Right lobe of liver (tissue), 4 donors: Measurements from ENCODE around the gene TUBB2B.

Source experiments
- CTCF ChIP-seq, 4 donors: fragments of 200-600 bp in 3 of 4; fragments of 450-650 bp in 1 of 4; IDR thresholded peaks; one replicate each; pipeline versions ENCODE4 v1.5.1 to v1.8.0; 2016 to 2022; ENCODE audit warnings: antibody characterized with exemption in 4 of 4, mild to moderate bottlenecking in 2 of 4
- POLR2A ChIP-seq: fragments of 450-650 bp; IDR thresholded peaks from one replicate; pipeline ENCODE4 v1.6.1; 2017; ENCODE audit warnings: antibody characterized with exemption, mild to moderate bottlenecking
- donor health status: DM: no; HTN: no; CAD: no.
- donor health status: DM: no; HTN: no; CAD: no.
- donor health status: DM: no; HTN: yes; CAD: no.

- no peak for TF ChIP-seq CTCF (IDR thresholded peaks at IDR 0.05)
- TF ChIP-seq POLR2A = no peak
Measured at GRCh38 chr6:3236005-3236404, 8.6 kb upstream of the TUBB2B start.
